ENCODE data around the gene KIR3DL2. TPM values are rescaled to one million over a fixed set of nuclear protein-coding genes. Genes with fewer than 3 reads are reported as not detected.

Gene KIR3DL2
- total RNA-seq, 1 donor from 2014 or later: not detected

DNA sequence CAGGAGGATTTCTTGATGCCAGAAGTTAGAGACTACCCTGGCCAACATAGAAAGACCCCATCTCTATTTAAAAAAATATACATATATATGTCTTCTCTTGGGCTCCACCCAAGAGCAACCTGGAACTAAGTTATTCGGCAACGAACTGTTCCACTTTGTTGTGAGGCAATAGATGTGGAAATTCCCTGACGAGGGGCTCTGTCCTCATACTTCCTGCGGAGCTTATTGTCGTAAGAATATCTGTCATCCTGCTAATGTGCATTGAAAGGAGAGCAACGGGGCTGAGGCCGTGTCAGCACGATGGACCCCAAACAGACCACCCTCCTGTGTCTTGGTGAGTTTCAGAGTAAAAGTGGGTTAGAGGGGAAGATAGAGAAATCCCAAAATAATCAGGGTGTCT is 23.7 kb downstream of the KIR3DL2 start, which contains the start of gene FCAR:
Gene FCAR, plus strand, starts transcription at position 246 of the 400 bp plus-strand sequence. Its CDS starts 55 bp downstream, at position 301.
- TF ChIP-seq, protein P1, sequence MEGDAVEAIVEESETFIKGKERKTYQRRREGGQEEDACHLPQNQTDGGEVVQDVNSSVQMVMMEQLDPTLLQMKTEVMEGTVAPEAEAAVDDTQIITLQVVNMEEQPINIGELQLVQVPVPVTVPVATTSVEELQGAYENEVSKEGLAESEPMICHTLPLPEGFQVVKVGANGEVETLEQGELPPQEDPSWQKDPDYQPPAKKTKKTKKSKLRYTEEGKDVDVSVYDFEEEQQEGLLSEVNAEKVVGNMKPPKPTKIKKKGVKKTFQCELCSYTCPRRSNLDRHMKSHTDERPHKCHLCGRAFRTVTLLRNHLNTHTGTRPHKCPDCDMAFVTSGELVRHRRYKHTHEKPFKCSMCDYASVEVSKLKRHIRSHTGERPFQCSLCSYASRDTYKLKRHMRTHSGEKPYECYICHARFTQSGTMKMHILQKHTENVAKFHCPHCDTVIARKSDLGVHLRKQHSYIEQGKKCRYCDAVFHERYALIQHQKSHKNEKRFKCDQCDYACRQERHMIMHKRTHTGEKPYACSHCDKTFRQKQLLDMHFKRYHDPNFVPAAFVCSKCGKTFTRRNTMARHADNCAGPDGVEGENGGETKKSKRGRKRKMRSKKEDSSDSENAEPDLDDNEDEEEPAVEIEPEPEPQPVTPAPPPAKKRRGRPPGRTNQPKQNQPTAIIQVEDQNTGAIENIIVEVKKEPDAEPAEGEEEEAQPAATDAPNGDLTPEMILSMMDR (IDR thresholded peaks at IDR 0.05): no peak
- TF ChIP-seq POLR2A (IDR thresholded peaks at IDR 0.05) (no peak), POLR2AphosphoS5 (IDR thresholded peaks at IDR 0.05; ENCODE audit: insufficient read depth in 1 of 2, low read depth in 1 of 2) (no peak)
- H3K4me1 ChIP-seq: no peaks in the 10 kb centered on the region
- no peaks in the 10 kb centered on the region for H3K27me3 ChIP-seq
- H3K4me3 ChIP-seq: no peak within 1 kb of the TSS
- H3K27ac ChIP-seq: no peak within 1 kb of the TSS
- intact Hi-C loops (cut with DNase I): no loop called here
- DNase-seq (ENCODE audit: extremely low spot score in 2 of 2): no peak
- H3K9me3 ChIP-seq: no peaks in the 10 kb centered on the region
- H3K36me3 ChIP-seq: no peaks in the 10 kb centered on the region

DNA sequence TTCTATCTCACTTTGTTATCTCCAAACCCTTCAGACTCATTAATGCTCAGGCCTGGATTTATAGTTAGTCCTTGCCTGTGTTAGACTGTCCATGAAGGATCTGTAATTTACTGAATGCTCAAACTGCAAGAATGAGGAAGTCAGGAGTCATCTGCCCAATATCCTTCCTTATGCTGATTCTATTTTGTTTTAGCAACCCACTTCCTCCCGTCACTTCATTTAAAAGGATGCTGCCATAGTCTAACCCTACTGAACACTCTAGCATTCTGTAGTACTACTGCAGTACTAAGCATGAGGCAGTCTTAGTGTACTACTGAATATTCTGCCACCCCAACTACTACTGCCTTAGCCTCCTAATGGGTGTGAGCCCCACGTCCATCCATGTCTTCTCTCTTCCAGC is 25.3 kb downstream of the KIR3DL2 start:
- Histone ChIP-seq H3K36me3 (no peaks in the 10 kb centered on the region), H3K27ac (no peak overlapping the region), H3K9me3 (no peaks in the 10 kb centered on the region), H3K4me3 (no peak overlapping the region), H3K27me3 (no peaks in the 10 kb centered on the region), H3K4me1 (no peaks in the 10 kb centered on the region)
- intact Hi-C loops (cut with DNase I): no loop called here
- TF ChIP-seq POLR2A (IDR thresholded peaks at IDR 0.05) (no peak), POLR2AphosphoS5 (IDR thresholded peaks at IDR 0.05; ENCODE audit: insufficient read depth in 1 of 2, low read depth in 1 of 2) (no peak)
- TF ChIP-seq, protein P1 (IDR thresholded peaks at IDR 0.05): no peak
- DNase-seq (ENCODE audit: extremely low spot score in 2 of 2): no peak

DNA sequence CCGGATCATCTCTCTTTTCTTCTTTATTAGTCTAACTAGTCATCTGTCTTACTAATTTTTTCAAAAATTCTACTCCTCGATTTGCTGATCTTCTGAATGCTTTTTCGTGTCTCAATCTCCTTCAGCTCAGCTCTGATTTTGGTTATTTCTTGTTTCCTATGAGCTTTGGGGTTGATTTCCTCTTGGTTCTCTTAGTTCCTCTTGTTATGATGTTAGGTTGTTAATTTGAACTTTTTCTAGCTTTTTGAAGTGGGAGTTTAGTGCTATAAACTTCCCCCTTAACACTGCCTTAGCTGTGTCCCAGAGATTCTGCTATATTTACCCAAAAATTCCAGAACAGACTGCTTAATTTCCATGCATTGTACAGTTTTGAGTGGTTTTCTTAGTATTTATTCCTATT is 27.2 kb downstream of the KIR3DL2 start:
- TF ChIP-seq, protein P1 (IDR thresholded peaks at IDR 0.05): no peak
- TF ChIP-seq POLR2A (IDR thresholded peaks at IDR 0.05) (no peak), POLR2AphosphoS5 (IDR thresholded peaks at IDR 0.05; ENCODE audit: insufficient read depth in 1 of 2, low read depth in 1 of 2) (no peak)
- H3K9me3 ChIP-seq: no peaks in the 10 kb centered on the region
- H3K36me3 ChIP-seq: no peaks in the 10 kb centered on the region
- H3K27me3 ChIP-seq: no peaks in the 10 kb centered on the region
- H3K4me1 ChIP-seq: no peaks in the 10 kb centered on the region
- H3K4me3 ChIP-seq: no peak overlapping the region
- intact Hi-C loops (cut with DNase I): no loop called here
- H3K27ac ChIP-seq: no peak overlapping the region
- DNase-seq (ENCODE audit: extremely low spot score in 2 of 2): no peak

DNA sequence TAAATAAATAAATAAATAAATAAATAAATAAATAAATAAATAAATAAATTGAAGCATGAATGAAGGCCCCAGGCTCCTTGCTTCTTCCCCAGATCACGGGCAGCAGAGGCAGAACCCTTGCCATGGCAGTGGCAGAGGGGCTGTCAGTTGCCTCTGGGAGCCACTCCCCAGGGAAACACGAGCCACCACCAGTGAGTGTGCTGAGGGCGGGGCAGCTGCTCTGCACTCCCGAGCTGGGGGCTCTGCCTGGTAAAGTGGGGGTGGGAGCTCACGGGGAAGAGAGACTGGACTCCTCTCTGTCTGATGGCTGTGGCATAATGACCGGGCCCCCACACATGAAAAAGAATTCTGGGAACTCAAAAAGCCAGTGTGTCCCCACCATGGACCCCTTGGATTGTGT is 31.6 kb downstream of the KIR3DL2 start:
- intact Hi-C loops (cut with DNase I): no loop called here
- DNase-seq (ENCODE audit: extremely low spot score in 2 of 2): no peak
- Histone ChIP-seq H3K27me3 (no peaks in the 10 kb centered on the region), H3K27ac (no peak overlapping the region), H3K4me1 (no peaks in the 10 kb centered on the region), H3K36me3 (no peaks in the 10 kb centered on the region), H3K4me3 (no peak overlapping the region), H3K9me3 (no peaks in the 10 kb centered on the region)
- TF ChIP-seq, protein P1 (IDR thresholded peaks at IDR 0.05): no peak
- TF ChIP-seq POLR2A (IDR thresholded peaks at IDR 0.05): no peak
- no peak for TF ChIP-seq POLR2AphosphoS5 (IDR thresholded peaks at IDR 0.05; ENCODE audit: insufficient read depth in 1 of 2, low read depth in 1 of 2)

DNA sequence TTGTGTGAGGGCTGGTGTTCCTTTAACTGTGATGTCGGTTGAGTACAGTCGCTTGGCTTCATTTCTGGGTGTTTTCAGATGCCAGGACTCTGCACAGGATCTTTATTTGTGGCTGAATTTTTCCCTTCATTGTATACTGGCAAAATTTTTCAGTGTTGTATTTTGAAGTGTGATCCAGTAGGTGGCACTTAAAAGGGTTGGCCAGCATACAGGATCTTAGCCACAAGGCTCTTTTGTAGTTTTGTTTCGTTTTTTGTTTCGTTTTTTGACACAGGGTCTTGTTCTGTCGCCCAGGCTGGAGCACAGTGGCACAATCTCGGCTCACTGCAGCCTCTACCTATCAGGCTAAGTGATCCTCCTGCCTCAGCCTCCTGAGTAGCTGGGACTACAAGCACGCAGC is 32.5 kb downstream of the KIR3DL2 start:
- intact Hi-C loops (cut with DNase I): no loop called here
- no peak overlapping the region for H3K27ac ChIP-seq
- DNase-seq (ENCODE audit: extremely low spot score in 2 of 2): no peak
- H3K9me3 ChIP-seq: no peaks in the 10 kb centered on the region
- no peaks in the 10 kb centered on the region for H3K4me1 ChIP-seq
- TF ChIP-seq, protein P1 (IDR thresholded peaks at IDR 0.05): no peak
- TF ChIP-seq POLR2AphosphoS5 (IDR thresholded peaks at IDR 0.05; ENCODE audit: insufficient read depth in 1 of 2, low read depth in 1 of 2) (no peak), POLR2A (IDR thresholded peaks at IDR 0.05) (no peak)
- H3K4me3 ChIP-seq: no peak overlapping the region
- no peaks in the 10 kb centered on the region for H3K27me3 ChIP-seq
- H3K36me3 ChIP-seq: no peaks in the 10 kb centered on the region
